Brain microvascular endothelial cell (primary cell): ENCODE measurements around the gene DAAM1.
A peak's percentile ranks its signal among the peaks of the same experiment; 100 is the strongest.

Source experiments
- DNase-seq: peaks from one replicate; pipeline ENCODE4 v3.0.0-alpha.2; 2020
- H3K27ac ChIP-seq: fragments of 250-450 bp; sonication (Bioruptor Pico); 2 replicates; pipeline ENCODE4 v1.5.1; 2020; ENCODE audit warnings: mild to moderate bottlenecking, moderate library complexity
- H3K27me3 ChIP-seq: fragments of 250-450 bp; sonication (Bioruptor Pico); replicated peaks from 2 replicates; pipeline ENCODE4 v1.5.1; 2020; ENCODE audit warnings: mild to moderate bottlenecking
- H3K36me3 ChIP-seq: fragments of 250-450 bp; sonication (Bioruptor Pico); replicated peaks from 2 replicates; pipeline ENCODE4 v1.5.1; 2020; ENCODE audit warnings: mild to moderate bottlenecking
- H3K4me3 ChIP-seq: 2 replicates; pipeline ENCODE4 v1.5.1; 2011; ENCODE audit warnings: low read depth, mild to moderate bottlenecking, control low read depth, low read length, moderate library complexity
- CTCF ChIP-seq: IDR thresholded peaks from 2 replicates; pipeline ENCODE4 v1.5.1; 2011; ENCODE audit warnings: low read depth, mild to moderate bottlenecking, moderate library complexity, low read length, control low read depth, inconsistent platforms; ENCODE audit errors: missing control alignments
- in situ Hi-C: cut with HindIII; loops from 2 replicates; pipeline ENCODE4 v1.10.0; 2017; ENCODE audit warnings: low sequenced_read_pairs, low pct_ligation_motif_present

The DAAM1 gene

GRCh38 chr14:59360233-59360632 lies 171.8 kb downstream of the DAAM1 start:
- in situ Hi-C loops, result no loop called here
- DNase-seq, result no peak
- H3K27me3 ChIP-seq, result no peaks in the 10 kb centered on the region
- H3K4me3 ChIP-seq, result no peak overlapping the region
- H3K36me3 ChIP-seq, result peaks cover under 1% of the 10 kb centered on the region
- no peak overlapping the region for H3K27ac ChIP-seq
- no peak for TF ChIP-seq CTCF

- H3K36me3 ChIP-seq, result no peaks in the 10 kb centered on the region
- no peaks in the 10 kb centered on the region for H3K27me3 ChIP-seq
- DNase-seq, result peak; percentile 85
- H3K27ac ChIP-seq, result no peak overlapping the region
- TF ChIP-seq CTCF, result no peak
- no peak overlapping the region for H3K4me3 ChIP-seq
- in situ Hi-C loops, result no loop called here
Observed at GRCh38 chr14:59360923-59361794, 172.7 kb downstream of the DAAM1 start.

GRCh38 chr14:59362513-59362912 lies 174.0 kb downstream of the DAAM1 start:
- no peaks in the 10 kb centered on the region for H3K27me3 ChIP-seq
- no peaks in the 10 kb centered on the region for H3K36me3 ChIP-seq
- no peak for TF ChIP-seq CTCF
- peak; percentile 60 for DNase-seq
- in situ Hi-C loops, result no loop called here
- peak overlapping the region; percentile 38 for H3K27ac ChIP-seq
- H3K4me3 ChIP-seq, result no peak overlapping the region

GRCh38 chr14:59363531-59364226 lies 175.2 kb downstream of the DAAM1 start:
- in situ Hi-C loops, result no loop called here
- DNase-seq, result peak; percentile 66
- no peak for TF ChIP-seq CTCF
- peak overlapping the region; percentile 38 for H3K27ac ChIP-seq
- H3K27me3 ChIP-seq, result no peaks in the 10 kb centered on the region
- peaks cover 1% of the 10 kb centered on the region for H3K36me3 ChIP-seq
- peak overlapping the region; percentile 9 for H3K4me3 ChIP-seq

- no peak for DNase-seq
- Histone ChIP-seq H3K36me3 (peaks cover 7% of the 10 kb centered on the region), H3K4me3 (no peak overlapping the region), H3K27ac (no peak overlapping the region), H3K27me3 (no peaks in the 10 kb centered on the region)
- TF ChIP-seq CTCF, result no peak
- in situ Hi-C loops, result no loop called here
Observed at GRCh38 chr14:59370158-59370742, 181.8 kb downstream of the DAAM1 start.
